Measurements from ENCODE around the gene MIX23.

- TF ChIP-seq GABPA (IDR thresholded peaks at IDR 0.05; ENCODE audit: low read depth): no peak
- TF ChIP-seq USF2 (IDR thresholded peaks at IDR 0.05; ENCODE audit: borderline replicate concordance, low read depth, low read length): no peak
- TF ChIP-seq FOXM1 (IDR thresholded peaks at IDR 0.05; ENCODE audit: low read depth): no peak
- no peak for TF ChIP-seq CTCF (IDR thresholded peaks at IDR 0.05)
- TF ChIP-seq REST (IDR thresholded peaks at IDR 0.05; ENCODE audit: low read depth, low read length): no peak
- TF ChIP-seq TCF12 (IDR thresholded peaks at IDR 0.05): no peak
- TF ChIP-seq MXI1 (IDR thresholded peaks at IDR 0.05; ENCODE audit: low read depth, low read length): no peak
- TF ChIP-seq RXRA (IDR thresholded peaks at IDR 0.05; ENCODE audit: borderline replicate concordance, low read depth): no peak
- no peak for TF ChIP-seq RAD21 (IDR thresholded peaks at IDR 0.05; ENCODE audit: low read length)
- TF ChIP-seq JUND (IDR thresholded peaks at IDR 0.05): no peak
- TF ChIP-seq PBX3 (IDR thresholded peaks at IDR 0.05): no peak
- no peak for TF ChIP-seq POLR2AphosphoS5 (IDR thresholded peaks at IDR 0.05; ENCODE audit: low read depth, low read length)
- TF ChIP-seq TAF1 (IDR thresholded peaks at IDR 0.05; ENCODE audit: borderline replicate concordance, low read depth, low read length): no peak
- no peak for TF ChIP-seq RFX5 (IDR thresholded peaks at IDR 0.05; ENCODE audit: low read length)
Measured at GRCh38 chr3:122310361-122310760, 72.7 kb downstream of the MIX23 start.

Measured in SK-N-SH (cell line).